K562 (cell line): ENCODE results near the gene FOCAD. TPM values are rescaled to one million over a fixed set of nuclear protein-coding genes. Genes with fewer than 3 reads are reported as not detected.

Experiments used
- ATAC-seq: fragments of 200-7000 bp; cut with Tn5 transposase; 3 replicates; pipeline ENCODE4 v1.9.1; 2020; ENCODE audit warnings: moderate library complexity
- BruUV-seq: library from RNA; stranded (reverse); fragments of 400-500 nt; replicated peaks from 2 replicates; lab custom pipeline; 2021; lab: Mats Ljungman, UMichigan
- CTCF ChIA-PET: fragments of 300-600 bp; formaldehyde crosslinking; extraction: SDS; loops from one replicate; lab custom pipeline; 2021; ENCODE audit warnings: low intra/inter-chr PET ratio; lab: Yijun Ruan, JAX
- POLR2A ChIA-PET: fragments of 300-600, 350-650 bp; sonication (Branson Sonifier 250); formaldehyde crosslinking; extraction: SDS; loops from one replicate; lab custom pipeline; 2021; ENCODE audit warnings: antibody characterized with exemption, inconsistent platforms; lab: Yijun Ruan, JAX
- DNase-seq, 4 experiments: peaks; one replicate each; pipeline versions ENCODE4 v3.0.0 to v3.0.0-alpha.2; 2011 to 2018; ENCODE audit warnings: low spot score in 3 of 4, mixed read lengths in 3 of 4; ENCODE audit errors: extremely low read depth in 1 of 4
- FAIRE-seq: peaks from 2 replicates; lab custom pipeline; 2011; peaks lifted over from hg19 to GRCh38; lab: Jason Lieb, UNC
- H2AFZ ChIP-seq: 2 replicates; pipeline ENCODE4 v1.6.0; 2011; ENCODE audit warnings: low read depth, low read length, control low read depth, inconsistent platforms
- H3K27ac ChIP-seq: fragments of 200-600 bp; 3 replicates; pipeline ENCODE4 v1.8.0; 2011; ENCODE audit warnings: low read depth, mild to moderate bottlenecking, control low read depth, inconsistent platforms, low read length, moderate library complexity, mixed read lengths; ENCODE audit errors: extremely low read depth
- H3K27me3 ChIP-seq, 2 experiments: fragments of 300-600 bp in 1 of 2; 2 replicates in 1 of 2; 3 replicates in 1 of 2; pipeline versions ENCODE4 v1.6.0 to v1.8.0; 2011; ENCODE audit warnings: inconsistent platforms in 2 of 2, low read length in 2 of 2, mild to moderate bottlenecking in 1 of 2, mixed read lengths in 1 of 2, moderate library complexity in 1 of 2; ENCODE audit not compliant: control insufficient read depth in 2 of 2, insufficient read depth in 2 of 2
- H3K36me3 ChIP-seq: fragments of 300-600 bp; 3 replicates; pipeline ENCODE4 v1.8.0; 2011; ENCODE audit warnings: mild to moderate bottlenecking, low read length, inconsistent platforms; ENCODE audit not compliant: control insufficient read depth, insufficient read depth
- H3K4me1 ChIP-seq, 2 experiments: fragments of 200-600 bp in 1 of 2; replicated peaks in 1 of 2; 2 replicates in 1 of 2; 3 replicates in 1 of 2; pipeline versions ENCODE4 v1.5.1 to v1.8.0; 2011; ENCODE audit warnings: inconsistent platforms in 2 of 2, low read length in 2 of 2, mild to moderate bottlenecking in 1 of 2, mixed read lengths in 1 of 2, moderate library complexity in 1 of 2; ENCODE audit not compliant: control insufficient read depth in 2 of 2, insufficient read depth in 2 of 2
- H3K4me2 ChIP-seq: 2 replicates; pipeline ENCODE4 v1.6.1; 2011; ENCODE audit warnings: low read length, control low read depth, inconsistent platforms, mixed read lengths; ENCODE audit not compliant: insufficient read depth
- H3K4me3 ChIP-seq: fragments of 200-600 bp; sonication (generic), shearing (Covaris generic); 2 replicates; pipeline ENCODE4 v1.5.1; 2016; ENCODE audit warnings: control low read depth, inconsistent platforms
- H3K79me2 ChIP-seq: fragments of 200-600 bp; 3 replicates; pipeline ENCODE4 v1.8.0; 2011; ENCODE audit warnings: low read length, inconsistent platforms; ENCODE audit not compliant: control insufficient read depth, insufficient read depth
- H3K9ac ChIP-seq, 2 experiments: 2 replicates each; pipeline versions ENCODE4 v1.6.0 to v1.6.1; 2011; ENCODE audit warnings: low read depth in 2 of 2, low read length in 2 of 2, control low read depth in 1 of 2, inconsistent platforms in 1 of 2, mild to moderate bottlenecking in 1 of 2, mixed read lengths in 1 of 2; ENCODE audit not compliant: insufficient read depth in 1 of 2
- H3K9me1 ChIP-seq: one replicate; pipeline ENCODE4 v1.6.0; 2011; ENCODE audit warnings: inconsistent platforms, mild to moderate bottlenecking, low read length, moderate library complexity; ENCODE audit not compliant: control insufficient read depth, insufficient read depth
- H3K9me3 ChIP-seq: replicated peaks from 2 replicates; pipeline ENCODE4 v1.5.1; 2011; ENCODE audit warnings: low read depth, low read length, inconsistent platforms; ENCODE audit not compliant: control insufficient read depth, insufficient read depth
- H4K20me1 ChIP-seq: replicated peaks from 2 replicates; pipeline ENCODE4 v1.6.1; 2011; ENCODE audit warnings: low read length, inconsistent platforms, mixed read lengths; ENCODE audit not compliant: control insufficient read depth, insufficient read depth
- KLF1 ChIP-seq: fragments of 450-650 bp; IDR thresholded peaks from 2 replicates; pipeline ENCODE4 v1.6.1; 2016; ENCODE audit warnings: missing genetic modification characterization, missing compliant biosample characterization
- SAFB2 ChIP-seq: fragments of 200-400 bp; formaldehyde crosslinking; IDR thresholded peaks from 2 replicates; pipeline ENCODE4 v1.6.1; 2018; ENCODE audit warnings: borderline replicate concordance, low read length, low read depth, moderate library complexity; ENCODE audit not compliant: severe bottlenecking
- SNRNP70 ChIP-seq: fragments of 200-400 bp; formaldehyde crosslinking; optimal IDR thresholded peaks from 2 replicates; pipeline ENCODE3; 2017; ENCODE audit warnings: low read depth, low read length
- ZBTB12 ChIP-seq: fragments of 250-450 bp; sonication (Bioruptor Pico); IDR thresholded peaks from 2 replicates; pipeline ENCODE4 v1.4.0; 2020
- WGBS: fragments of 100-300 bp; shearing (Covaris generic); methylation state at CpG from one replicate; pipeline ENCODE4 v1.1.6; 2016; ENCODE audit warnings: low coverage, mixed read lengths; ENCODE audit not compliant: insufficient coverage; ENCODE audit errors: missing lambda C conversion rate; 5-methylcytosine and 5-hydroxymethylcytosine counted together
- in situ Hi-C: fragments of 300-500 bp; cut with MboI; formaldehyde crosslinking; loops from 4 replicates; pipeline ENCODE4 v1.15.0; 2018; ENCODE audit warnings: inconsistent platforms, mixed read lengths
- intact Hi-C: fragments of 100-400 bp; cut with micrococcal nuclease; formaldehyde crosslinking; loops from 2 replicates; pipeline ENCODE4 v1.14.2; 2022
- polyA plus RNA-seq, 8 experiments: library from polyadenylated mRNA; depleted of rRNA in 4 of 8; stranded (reverse) in 5 of 8; unstranded in 3 of 8; fragments of >200 nt; fragmentation: Nextera tagmentation in 2 of 8; fragmentation: Illumina TruSeq in 1 of 8; extraction: Ambion mirVana in 2 of 8; extraction: Trizol in 1 of 8; gene quantifications; 2 replicates each; pipeline versions ENCODE4 v1.2.1 to v1.2.3, GENCODE V29; 2011 to 2014; ENCODE audit warnings: inconsistent platforms in 1 of 8, missing spikeins in 1 of 8
- total RNA-seq, 7 experiments: library from RNA; depleted of rRNA in 6 of 7; stranded (reverse); fragments of >200 nt in 6 of 7; fragmentation: Illumina TruSeq in 2 of 7; extraction: Trizol in 2 of 7; gene quantifications; 2 replicates each; pipeline versions ENCODE4 v1.2.1 to v1.2.3, GENCODE V29; 2011 to 2021; ENCODE audit warnings: low replicate concordance in 1 of 7

FOCAD gene
- total and polyA plus RNA-seq, 9 of the 15 experiments (the other 6 are each of a cell fraction or from before 2014, with no cell fraction given): 0.13 to 2.4 (median 1.6) TPM

- TF ChIP-seq SAFB2: no peak
- TF ChIP-seq SNRNP70: no peak
- no peak for TF ChIP-seq ZBTB12
These were observed 47.1 kb upstream of the FOCAD start (continued) for GRCh38 chr9:20636888-20637440.

- CTCF ChIA-PET: no interaction called here
- no peak for FAIRE-seq
- no peaks in the 10 kb centered on the region for H3K79me2 ChIP-seq
- H3K36me3 ChIP-seq: no peaks in the 10 kb centered on the region
- no peak for TF ChIP-seq KLF1 (tag)
- POLR2A ChIA-PET: no interaction called here
- H3K9me3 ChIP-seq: no peaks in the 10 kb centered on the region
- no peak for DNase-seq
- no peaks in the 10 kb centered on the region for H3K27me3 ChIP-seq
- H3K9ac ChIP-seq: no peak overlapping the region
- H3K27ac ChIP-seq: no peak overlapping the region
- no peaks in the 10 kb centered on the region for H4K20me1 ChIP-seq
- no peaks in the 10 kb centered on the region for H3K4me1 ChIP-seq
- in situ Hi-C loops: no loop called here
- no peaks in the 10 kb centered on the region for H3K9me1 ChIP-seq
- H2AFZ ChIP-seq: no peak overlapping the region
- ATAC-seq: no peak
- intact Hi-C loops: no loop called here
- 0% methylated on average over 7 of the region's 7 CpGs for WGBS
- H3K4me2 ChIP-seq: no peak overlapping the region
- H3K4me3 ChIP-seq: no peak overlapping the region
- no TSS peak for BruUV-seq
These were observed 43.5 kb upstream of the FOCAD start for GRCh38 chr9:20640331-20641187.
